Cardiac muscle cell (in vitro differentiated cells and primary cell): ENCODE measurements around the gene CFAP44. TPM values are rescaled to one million over a fixed set of nuclear protein-coding genes. Genes with fewer than 3 reads are reported as not detected.
"Not testable (repeated sequence)": the region's sequence is repeated elsewhere in the genome, so short reads cannot be mapped to it uniquely, and the experiment has no call there.

Source experiments
- DNase-seq, 2 donors: peaks; one replicate each; pipeline versions ENCODE4 v3.0.0 to v3.0.0-alpha.2; 2010 to 2017; ENCODE audit warnings: low read depth in 1 of 2, low spot score in 1 of 2
- H3K27ac ChIP-seq: fragments of 200-600 bp; sonication (generic); 2 replicates; pipeline ENCODE4 v1.5.1; 2016
- H3K27me3 ChIP-seq: fragments of 200-600 bp; sonication (generic); 2 replicates; pipeline ENCODE4 v1.6.0; 2016; ENCODE audit warnings: control low read depth
- H3K36me3 ChIP-seq: fragments of 200-600 bp; sonication (generic); 2 replicates; pipeline ENCODE4 v1.5.1; 2016; ENCODE audit warnings: control low read depth
- H3K4me1 ChIP-seq: fragments of 200-600 bp; sonication (generic); 2 replicates; pipeline ENCODE4 v1.8.1; 2017; ENCODE audit warnings: low read depth, mild to moderate bottlenecking, mixed run types
- H3K4me3 ChIP-seq: fragments of 200-600 bp; sonication (generic); 2 replicates; pipeline ENCODE4 v1.5.1; 2016; ENCODE audit warnings: mild to moderate bottlenecking
- H3K9me3 ChIP-seq: fragments of 200-600 bp; sonication (generic); 2 replicates; pipeline ENCODE4 v1.5.1; 2017; ENCODE audit warnings: low read depth, mild to moderate bottlenecking, control low read depth
- polyA plus RNA-seq: library from polyadenylated mRNA; unstranded; fragments of >200 nt; fragmentation: Nextera tagmentation; extraction: Ambion mirVana; gene quantifications from 2 replicates; pipeline ENCODE4 v1.2.1, GENCODE V29; 2016
- total RNA-seq: library from RNA; depleted of rRNA; stranded (reverse); fragments of >200 nt; gene quantifications from 2 replicates; pipeline ENCODE4 v1.2.3, GENCODE V29; 2016
- TF ChIP-seq, protein P1 (sequence below): IDR thresholded peaks from 2 replicates; pipeline ENCODE4 v1.5.1; 2012; ENCODE audit warnings: low read depth, mild to moderate bottlenecking, low read length

CFAP44 gene, protein sequence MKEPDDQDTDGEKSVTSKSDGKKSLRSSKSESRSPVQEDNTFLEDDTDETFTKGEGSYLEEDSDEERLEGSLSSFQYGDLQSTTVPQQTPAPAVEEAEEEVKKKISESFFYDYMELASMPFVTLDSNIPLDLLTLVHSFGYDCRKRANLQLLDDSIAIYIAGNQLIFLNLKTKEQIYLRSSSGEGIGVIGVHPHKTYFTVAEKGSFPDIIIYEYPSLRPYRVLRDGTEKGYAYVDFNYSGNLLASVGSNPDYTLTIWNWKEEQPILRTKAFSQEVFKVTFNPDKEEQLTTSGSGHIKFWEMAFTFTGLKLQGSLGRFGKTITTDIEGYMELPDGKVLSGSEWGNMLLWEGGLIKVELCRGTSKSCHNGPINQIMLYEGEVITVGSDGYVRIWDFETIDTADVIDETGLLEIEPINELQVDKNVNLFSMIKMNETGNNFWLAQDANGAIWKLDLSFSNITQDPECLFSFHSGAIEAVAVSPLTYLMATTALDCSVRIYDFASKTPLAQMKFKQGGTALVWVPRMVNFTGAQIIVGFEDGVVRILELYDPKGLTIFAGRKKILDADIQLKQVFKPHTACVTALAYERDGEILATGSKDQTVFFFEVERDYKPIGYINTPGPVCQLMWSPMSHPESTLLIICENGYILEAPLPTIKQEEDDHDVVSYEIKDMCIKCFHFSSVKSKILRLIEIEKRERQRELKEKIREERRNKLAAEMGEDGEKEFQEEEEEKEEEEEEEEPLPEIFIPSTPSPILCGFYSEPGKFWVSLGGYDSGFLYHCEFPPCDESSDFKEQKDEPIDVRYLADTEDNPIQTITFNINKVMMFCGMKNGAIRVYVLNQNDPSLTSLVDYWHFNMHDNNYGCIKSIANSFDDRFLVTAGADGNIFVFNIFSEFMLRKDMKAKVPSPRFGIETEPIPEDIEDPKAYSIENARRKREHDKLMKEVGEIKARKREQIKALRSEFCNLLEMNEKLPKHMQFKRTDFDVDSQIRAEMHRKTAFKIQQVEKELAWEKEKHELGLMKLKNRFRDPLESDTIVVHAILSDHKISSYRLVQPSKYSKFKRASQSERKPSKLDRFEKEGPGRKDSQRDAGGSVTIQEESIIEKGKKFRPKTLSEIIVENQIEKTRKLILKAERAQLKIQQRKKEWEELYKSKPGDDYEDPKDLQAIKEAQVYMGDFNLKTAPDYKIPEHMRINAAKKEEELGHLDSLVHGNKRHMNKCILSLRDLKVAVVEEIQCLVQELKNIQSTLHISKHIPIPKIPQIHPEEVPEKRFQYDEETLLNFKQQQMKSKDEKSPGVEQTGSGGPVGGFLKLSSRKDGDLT (N-terminal part only)
- total RNA-seq, result 6.8 and 47.2 TPM in 2 replicates
- 3.6 TPM in 2 replicates for polyA plus RNA-seq

DNA sequence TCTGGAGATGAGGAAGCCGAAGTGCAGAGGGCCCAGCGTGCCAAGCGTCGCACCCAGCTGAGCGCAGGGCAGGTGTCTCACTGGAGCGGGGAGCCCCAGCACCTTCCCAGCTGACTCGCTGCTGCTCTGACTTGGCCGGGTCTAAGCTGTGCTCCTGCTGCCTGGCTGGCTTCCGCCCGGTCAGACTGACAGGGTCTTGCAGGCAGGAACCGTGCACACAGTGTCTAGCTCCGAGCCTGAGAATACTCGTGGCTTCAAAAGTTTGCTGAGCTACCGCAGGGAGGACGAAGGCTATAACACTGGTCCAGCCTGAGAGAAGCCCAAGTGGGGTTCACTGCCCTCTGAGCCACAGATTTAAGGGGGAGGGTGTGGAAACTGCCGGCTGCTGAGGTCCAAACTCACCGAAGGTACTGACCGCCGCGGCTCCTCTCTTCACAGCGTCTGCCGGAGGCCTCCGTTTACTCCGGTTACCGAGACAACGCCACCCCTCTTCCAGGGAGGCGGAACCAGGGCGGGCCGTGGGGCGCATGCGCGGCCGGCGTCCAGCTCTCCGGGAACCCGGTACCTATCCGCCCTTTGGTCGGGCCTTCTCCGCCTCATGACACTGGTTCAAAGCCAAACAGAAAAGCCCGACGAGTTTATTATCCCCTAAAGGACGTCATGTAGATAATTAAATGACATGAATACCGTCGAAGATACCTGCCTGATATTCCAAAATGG lies at the start of gene CFAP44:
Gene CFAP44, minus strand, starts transcription at position 443 of the 720 bp plus-strand sequence. CDS start 7,829 bp downstream, outside the sequence.
- no peaks in the 10 kb centered on the region for H3K27me3 ChIP-seq
- peak; percentile 60 to 90 for DNase-seq
- H3K4me3 ChIP-seq, result peak within 1 kb of the TSS; percentile 7
- H3K36me3 ChIP-seq, result no peaks in the 10 kb centered on the region
- no peaks in the 10 kb centered on the region for H3K9me3 ChIP-seq
- no peaks in the 10 kb centered on the region for H3K4me1 ChIP-seq
- no peak within 1 kb of the TSS for H3K27ac ChIP-seq
- TF ChIP-seq, protein P1, sequence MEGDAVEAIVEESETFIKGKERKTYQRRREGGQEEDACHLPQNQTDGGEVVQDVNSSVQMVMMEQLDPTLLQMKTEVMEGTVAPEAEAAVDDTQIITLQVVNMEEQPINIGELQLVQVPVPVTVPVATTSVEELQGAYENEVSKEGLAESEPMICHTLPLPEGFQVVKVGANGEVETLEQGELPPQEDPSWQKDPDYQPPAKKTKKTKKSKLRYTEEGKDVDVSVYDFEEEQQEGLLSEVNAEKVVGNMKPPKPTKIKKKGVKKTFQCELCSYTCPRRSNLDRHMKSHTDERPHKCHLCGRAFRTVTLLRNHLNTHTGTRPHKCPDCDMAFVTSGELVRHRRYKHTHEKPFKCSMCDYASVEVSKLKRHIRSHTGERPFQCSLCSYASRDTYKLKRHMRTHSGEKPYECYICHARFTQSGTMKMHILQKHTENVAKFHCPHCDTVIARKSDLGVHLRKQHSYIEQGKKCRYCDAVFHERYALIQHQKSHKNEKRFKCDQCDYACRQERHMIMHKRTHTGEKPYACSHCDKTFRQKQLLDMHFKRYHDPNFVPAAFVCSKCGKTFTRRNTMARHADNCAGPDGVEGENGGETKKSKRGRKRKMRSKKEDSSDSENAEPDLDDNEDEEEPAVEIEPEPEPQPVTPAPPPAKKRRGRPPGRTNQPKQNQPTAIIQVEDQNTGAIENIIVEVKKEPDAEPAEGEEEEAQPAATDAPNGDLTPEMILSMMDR, result no peak

DNA sequence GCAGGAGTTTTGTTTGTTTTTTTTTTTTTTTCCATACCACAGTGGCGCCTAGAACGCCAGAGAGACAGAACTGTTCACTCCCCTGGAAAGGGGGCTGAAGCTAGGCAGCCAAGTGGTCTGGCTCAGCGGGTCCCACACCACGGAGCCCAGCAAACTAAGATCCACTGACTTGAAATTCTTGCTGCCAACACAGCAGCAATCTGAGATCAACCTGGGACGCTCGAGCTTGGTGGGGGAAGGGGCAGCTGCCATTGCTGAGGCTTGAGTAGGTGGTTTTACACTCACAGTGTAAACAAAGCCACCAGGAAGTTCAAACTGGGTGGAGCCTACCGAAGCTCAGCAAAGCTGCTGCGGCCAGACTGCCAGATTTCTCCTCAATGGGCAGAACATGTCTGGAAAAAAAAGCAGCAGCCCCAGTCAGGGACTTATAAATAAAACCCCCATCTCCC lies 43.9 kb upstream of the CFAP44 start:
- no peak for DNase-seq

DNA sequence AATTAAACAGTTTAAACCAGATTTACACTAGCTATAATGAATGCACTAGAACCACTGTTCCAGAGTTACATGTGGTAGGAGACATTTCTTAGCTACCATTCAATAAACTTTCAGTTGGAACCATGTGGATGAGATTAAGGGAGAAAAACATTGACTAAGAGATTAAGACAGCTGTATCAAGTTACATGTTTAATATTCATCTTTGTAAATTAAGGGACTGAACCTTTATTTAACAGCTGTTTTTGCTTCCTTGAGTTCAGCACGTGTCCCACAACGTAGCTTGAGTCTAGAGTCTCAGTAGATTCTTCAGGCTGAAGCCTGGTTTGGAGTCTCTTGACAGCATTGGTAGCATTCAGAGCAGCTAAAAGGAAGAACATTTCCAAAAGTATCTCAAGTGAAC lies 27.2 kb upstream of the CFAP44 start:
- no peak for DNase-seq
- Histone ChIP-seq H3K27ac (no peak overlapping the region), H3K4me3 (no peak overlapping the region), H3K27me3 (no peaks in the 10 kb centered on the region), H3K9me3 (no peaks in the 10 kb centered on the region), H3K36me3 (peaks cover 4% of the 10 kb centered on the region), H3K4me1 (peaks cover 5% of the 10 kb centered on the region)
- TF ChIP-seq, protein P1, result no peak

More for the DNA sequence above, 43.9 kb upstream of the CFAP44 start:
- Histone ChIP-seq H3K27ac (no peak overlapping the region), H3K4me1 (no peaks in the 10 kb centered on the region), H3K36me3 (no peaks in the 10 kb centered on the region), H3K27me3 (no peaks in the 10 kb centered on the region), H3K4me3 (no peak overlapping the region), H3K9me3 (no peaks in the 10 kb centered on the region)
- TF ChIP-seq, protein P1, result no peak

DNA sequence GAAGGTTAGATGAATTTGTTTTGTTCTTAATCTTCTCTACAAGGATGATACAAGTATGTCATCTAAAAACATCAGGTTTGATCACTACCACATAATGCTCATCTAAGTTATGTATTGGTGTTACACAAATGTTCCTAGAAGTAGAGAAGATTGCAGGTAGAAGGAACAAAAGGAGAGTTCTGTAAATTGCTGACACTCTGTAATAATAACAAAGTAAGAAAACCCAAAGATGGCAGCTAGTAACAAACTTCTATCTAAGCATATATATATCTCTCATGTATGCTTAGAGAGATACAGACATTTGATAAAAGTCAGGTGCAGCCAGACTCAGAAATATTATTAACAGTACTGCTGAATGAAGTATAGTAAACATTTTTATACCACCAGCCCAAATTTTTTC lies 20.2 kb upstream of the CFAP44 start:
- Histone ChIP-seq H3K9me3 (no peaks in the 10 kb centered on the region), H3K4me3 (no peak overlapping the region), H3K27ac (no peak overlapping the region), H3K36me3 (peaks cover 10% of the 10 kb centered on the region), H3K27me3 (no peaks in the 10 kb centered on the region), H3K4me1 (peaks cover 3% of the 10 kb centered on the region)
- no peak for DNase-seq
- TF ChIP-seq, protein P1, result no peak

DNA sequence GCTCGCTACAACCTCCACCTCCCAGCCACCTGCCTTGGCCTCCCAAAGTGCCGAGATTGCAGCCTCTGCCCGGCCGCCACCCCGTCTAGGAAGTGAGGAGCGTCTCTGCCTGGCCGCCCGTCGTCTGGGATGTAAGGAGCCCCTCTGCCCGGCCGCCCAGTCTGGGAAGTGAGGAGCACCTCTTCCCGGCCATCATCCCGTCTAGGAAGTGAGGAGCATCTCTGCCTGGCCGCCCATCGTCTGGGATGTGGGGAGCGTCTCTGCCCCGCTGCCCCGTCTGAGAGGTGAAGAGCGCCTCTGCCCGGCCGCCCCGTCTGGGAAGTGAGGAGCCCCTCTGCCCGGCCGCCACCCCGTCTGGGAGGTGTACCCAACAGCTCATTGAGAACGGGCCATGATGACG lies 17.3 kb upstream of the CFAP44 start:
- not testable (repeated sequence) for DNase-seq, H3K27ac ChIP-seq, H3K9me3 ChIP-seq, H3K4me3 ChIP-seq, H3K36me3 ChIP-seq, H3K27me3 ChIP-seq
- peaks cover 30% of the 10 kb centered on the region for H3K4me1 ChIP-seq
